ENCODE measurements around the gene ANKZF1.

- TF ChIP-seq CTCF (IDR thresholded peaks at IDR 0.05) (no peak), POLR2A (IDR thresholded peaks at IDR 0.05) (no peak), EP300 (IDR thresholded peaks at IDR 0.05) (no peak)
These were observed 56.4 kb downstream of the ANKZF1 start for GRCh38 chr2:219285894-219286425.

Data from suprapubic skin (tissue), 3 donors.